PC-3 (cell line): Measurements from ENCODE around the gene KAZN.

Experiments used
- CTCF ChIP-seq: fragments of 300-600 bp; sonication (generic); conservative IDR thresholded peaks from 2 replicates; pipeline ENCODE4 v1.5.1; 2017; ENCODE audit warnings: antibody characterized with exemption, low read depth, mild to moderate bottlenecking, low read length
- EZH2 ChIP-seq: fragments of 300-600 bp; sonication (generic); IDR thresholded peaks from one replicate; pipeline ENCODE4 v1.6.1; 2017; ENCODE audit warnings: antibody characterized with exemption, mild to moderate bottlenecking, low read length; ENCODE audit not compliant: unreplicated experiment

- TF ChIP-seq CTCF, result no peak
- no peak for TF ChIP-seq EZH2
Observed at GRCh38 chr1:14761291-14762153, 163.0 kb downstream of the KAZN start.
